OCI-LY3 (cell line): ENCODE results near the gene CORO2B.
A peak's percentile ranks its signal among the peaks of the same experiment; 100 is the strongest.

ENCODE experiments used
- EZH2phosphoT487 ChIP-seq: fragments of 200-600 bp; shearing (Covaris generic); IDR thresholded peaks from 2 replicates; pipeline ENCODE4 v1.6.1; 2018; ENCODE audit warnings: antibody characterized with exemption, mixed run types, low read depth
- TF ChIP-seq, protein P1 (sequence below): fragments of 200-600, 300-600 bp; sonication (generic); IDR thresholded peaks from 2 replicates; pipeline ENCODE4 v1.5.1; 2014; ENCODE audit warnings: antibody characterized with exemption, low read length, low read depth

DNA sequence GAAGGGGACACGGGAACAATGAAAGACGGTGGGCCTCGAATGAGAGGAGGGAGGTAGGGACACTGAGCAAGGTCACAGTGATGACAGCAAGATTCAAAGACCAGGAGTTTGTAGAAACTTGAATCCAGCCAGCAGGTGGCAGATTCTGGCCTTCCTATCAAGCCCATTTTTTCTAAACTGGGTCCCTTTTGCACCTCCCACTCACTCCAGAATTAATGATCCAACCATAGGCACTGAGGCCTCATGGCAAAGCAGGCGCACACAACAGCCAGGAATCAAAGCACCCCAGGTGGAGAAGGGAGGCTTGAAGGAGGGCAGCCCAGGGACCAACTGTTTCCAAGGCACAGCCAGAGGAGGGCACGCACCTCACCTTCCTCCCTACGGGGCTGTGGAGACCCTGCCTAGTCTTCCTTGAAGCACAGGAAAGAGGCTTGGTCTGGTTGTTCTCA, 151.7 kb downstream of the CORO2B start:
- TF ChIP-seq, protein P1, sequence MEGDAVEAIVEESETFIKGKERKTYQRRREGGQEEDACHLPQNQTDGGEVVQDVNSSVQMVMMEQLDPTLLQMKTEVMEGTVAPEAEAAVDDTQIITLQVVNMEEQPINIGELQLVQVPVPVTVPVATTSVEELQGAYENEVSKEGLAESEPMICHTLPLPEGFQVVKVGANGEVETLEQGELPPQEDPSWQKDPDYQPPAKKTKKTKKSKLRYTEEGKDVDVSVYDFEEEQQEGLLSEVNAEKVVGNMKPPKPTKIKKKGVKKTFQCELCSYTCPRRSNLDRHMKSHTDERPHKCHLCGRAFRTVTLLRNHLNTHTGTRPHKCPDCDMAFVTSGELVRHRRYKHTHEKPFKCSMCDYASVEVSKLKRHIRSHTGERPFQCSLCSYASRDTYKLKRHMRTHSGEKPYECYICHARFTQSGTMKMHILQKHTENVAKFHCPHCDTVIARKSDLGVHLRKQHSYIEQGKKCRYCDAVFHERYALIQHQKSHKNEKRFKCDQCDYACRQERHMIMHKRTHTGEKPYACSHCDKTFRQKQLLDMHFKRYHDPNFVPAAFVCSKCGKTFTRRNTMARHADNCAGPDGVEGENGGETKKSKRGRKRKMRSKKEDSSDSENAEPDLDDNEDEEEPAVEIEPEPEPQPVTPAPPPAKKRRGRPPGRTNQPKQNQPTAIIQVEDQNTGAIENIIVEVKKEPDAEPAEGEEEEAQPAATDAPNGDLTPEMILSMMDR: peak; percentile 87
- no peak for TF ChIP-seq EZH2phosphoT487
